Measurements from ENCODE around the gene ANKRD27.
"Not testable (repeated sequence)": the region's sequence is repeated elsewhere in the genome, so short reads cannot be mapped to it uniquely, and the experiment has no call there.

Gene ANKRD27

DNA sequence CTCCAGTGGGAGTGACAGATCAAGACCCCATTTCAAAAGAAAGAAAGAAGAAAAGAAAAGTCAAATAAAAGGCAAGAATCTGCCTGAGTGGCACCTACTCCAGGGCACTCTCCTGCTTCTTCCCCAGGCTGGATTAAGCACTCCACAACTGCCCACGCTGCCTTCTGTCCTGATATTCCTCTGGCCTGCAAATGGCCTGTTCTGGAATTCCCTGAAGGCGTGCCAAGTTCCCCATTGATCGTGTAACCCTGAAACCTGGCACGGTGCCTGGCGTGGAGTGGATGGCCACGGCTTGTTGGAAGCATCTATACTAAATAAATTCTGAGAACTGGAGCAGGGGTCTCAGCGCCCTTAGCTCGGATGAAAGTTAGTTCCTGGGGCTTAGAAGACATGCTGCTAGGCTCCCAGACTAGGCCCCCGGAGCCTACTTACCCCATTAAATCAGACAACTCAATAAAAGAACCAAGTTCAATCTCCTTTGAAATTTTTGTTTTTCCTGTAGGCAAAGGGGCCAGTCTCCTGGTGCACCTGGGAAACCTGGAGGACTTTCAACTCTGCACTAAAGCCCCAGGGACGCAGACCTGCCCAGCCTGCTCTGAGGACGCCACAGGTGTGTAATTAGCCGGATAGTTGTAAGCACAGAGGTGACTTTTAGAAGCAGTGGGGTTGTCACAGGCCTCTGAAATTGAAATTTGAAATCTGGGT is 21.9 kb downstream of the ANKRD27 start:
- no peak for DNase-seq (ENCODE audit: low spot score)

- DNase-seq (ENCODE audit: low spot score) = not testable (repeated sequence)
Observed at GRCh38 chr19:32652331-32652730, 22.6 kb downstream of the ANKRD27 start.

- no peak for DNase-seq (ENCODE audit: low spot score)
Observed at GRCh38 chr19:32651729-32652140, 23.2 kb downstream of the ANKRD27 start.

GRCh38 chr19:32650671-32651070 is 24.3 kb downstream of the ANKRD27 start:
- no peak for DNase-seq (ENCODE audit: low spot score)

- DNase-seq (ENCODE audit: low spot score) = no peak
Observed at GRCh38 chr19:32649751-32650150, 25.2 kb downstream of the ANKRD27 start.

DNA sequence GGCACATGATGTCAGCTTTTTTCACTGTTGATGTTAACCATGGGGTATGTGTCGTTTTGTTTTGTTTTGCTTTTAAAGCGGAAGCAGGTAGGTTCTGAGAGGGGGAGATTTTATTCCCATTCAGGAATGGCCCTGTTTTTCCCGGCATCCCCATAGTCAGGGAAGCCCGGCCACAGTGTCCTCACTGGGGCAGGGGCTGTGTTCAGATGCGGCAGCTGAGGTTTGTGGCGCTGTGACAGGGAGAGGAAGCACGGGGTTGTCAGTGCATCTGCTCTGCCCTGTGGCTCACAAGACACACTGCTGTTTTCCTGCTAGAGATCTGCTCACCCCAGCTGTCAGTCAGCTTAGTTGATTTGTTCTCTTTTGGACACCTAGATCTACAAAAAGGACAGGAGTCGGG is 27.6 kb downstream of the ANKRD27 start:
- DNase-seq (ENCODE audit: low spot score) = no peak

DNA sequence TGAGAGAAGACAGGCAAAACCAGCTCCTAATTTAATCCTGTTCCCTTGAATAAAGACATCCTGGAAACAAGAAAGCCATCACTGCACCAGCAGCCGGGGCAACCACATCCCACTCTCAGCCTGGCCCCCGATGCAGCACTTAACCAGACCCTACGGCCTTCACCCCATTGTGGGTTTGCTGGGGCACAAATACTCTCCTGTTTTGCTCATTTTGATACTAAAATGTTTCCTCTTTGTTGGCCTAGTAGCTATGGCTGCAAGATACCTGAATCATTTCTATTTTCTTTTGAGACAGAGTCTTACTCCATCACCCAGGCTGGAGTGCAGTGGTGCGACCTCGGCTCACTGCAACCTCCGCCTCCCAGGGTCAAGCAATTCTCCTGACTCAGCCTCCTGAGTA is 28.4 kb downstream of the ANKRD27 start:
- no peak for DNase-seq (ENCODE audit: low spot score)

DNA sequence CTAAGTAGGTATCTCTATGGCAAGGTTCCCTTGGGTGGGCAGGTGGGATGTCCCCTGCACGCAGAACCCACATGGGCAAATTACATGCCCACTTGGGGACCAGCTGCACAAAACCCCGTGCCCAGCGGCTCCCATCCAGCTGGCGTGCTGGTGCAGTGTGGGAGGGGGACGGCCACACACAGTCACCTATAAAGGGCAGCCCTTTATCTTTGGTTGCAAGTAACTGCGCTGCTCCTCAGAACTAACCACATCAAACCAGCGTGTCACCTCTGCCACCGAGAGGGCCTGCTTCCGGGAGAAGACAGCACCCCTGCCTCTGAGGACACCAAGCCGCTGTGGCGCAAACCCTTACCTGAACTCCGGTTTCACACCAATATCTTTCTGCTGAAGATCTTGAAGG is 32.2 kb downstream of the ANKRD27 start:
- no peak for DNase-seq (ENCODE audit: low spot score)

DNA sequence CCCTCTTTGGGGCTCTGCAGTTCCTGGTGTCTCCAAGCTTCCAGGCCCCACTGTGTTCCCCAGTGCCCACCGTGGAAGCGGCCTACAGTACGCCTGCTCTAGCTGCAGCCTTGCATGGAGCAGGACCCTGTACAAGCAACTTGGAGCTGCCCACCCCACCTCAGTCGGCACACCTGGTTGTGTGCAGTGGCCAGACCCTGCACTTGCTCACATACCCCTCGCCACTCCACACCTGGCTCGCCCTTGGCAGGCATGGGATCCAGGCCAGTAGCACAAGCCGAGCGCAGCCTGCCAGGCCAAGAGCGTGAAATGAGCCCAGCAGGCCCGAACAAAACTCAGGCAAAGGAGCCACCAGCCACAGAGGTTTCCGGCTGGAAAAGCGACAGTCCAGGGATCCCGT is 36.4 kb downstream of the ANKRD27 start:
- DNase-seq (ENCODE audit: low spot score) = no peak

- DNase-seq (ENCODE audit: low spot score) = no peak
Observed at GRCh38 chr19:32637480-32637879, 37.5 kb downstream of the ANKRD27 start.

DNA sequence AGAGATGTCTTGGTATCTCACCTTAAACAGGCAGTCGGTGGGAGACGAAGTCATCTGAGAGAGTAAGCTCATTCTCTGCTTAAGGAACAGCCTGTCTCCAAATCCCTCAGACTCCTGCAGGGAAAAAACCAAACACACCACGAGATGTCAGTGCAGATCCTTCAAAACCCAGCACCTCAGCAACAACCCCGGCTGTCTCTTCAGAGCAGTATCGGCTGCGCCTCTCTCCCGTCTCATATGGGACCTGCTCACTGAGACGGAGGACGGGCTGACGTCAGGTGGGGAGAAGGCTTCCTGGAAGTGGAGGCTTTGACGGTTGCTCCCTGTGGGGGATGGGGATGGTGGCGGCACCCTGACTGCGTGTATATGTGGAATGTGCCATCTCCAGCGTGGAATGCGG is 43.6 kb downstream of the ANKRD27 start:
- no peak for DNase-seq (ENCODE audit: low spot score)

GRCh38 chr19:32630338-32630737 is 44.6 kb downstream of the ANKRD27 start:
- no peak for DNase-seq (ENCODE audit: low spot score)

DNA sequence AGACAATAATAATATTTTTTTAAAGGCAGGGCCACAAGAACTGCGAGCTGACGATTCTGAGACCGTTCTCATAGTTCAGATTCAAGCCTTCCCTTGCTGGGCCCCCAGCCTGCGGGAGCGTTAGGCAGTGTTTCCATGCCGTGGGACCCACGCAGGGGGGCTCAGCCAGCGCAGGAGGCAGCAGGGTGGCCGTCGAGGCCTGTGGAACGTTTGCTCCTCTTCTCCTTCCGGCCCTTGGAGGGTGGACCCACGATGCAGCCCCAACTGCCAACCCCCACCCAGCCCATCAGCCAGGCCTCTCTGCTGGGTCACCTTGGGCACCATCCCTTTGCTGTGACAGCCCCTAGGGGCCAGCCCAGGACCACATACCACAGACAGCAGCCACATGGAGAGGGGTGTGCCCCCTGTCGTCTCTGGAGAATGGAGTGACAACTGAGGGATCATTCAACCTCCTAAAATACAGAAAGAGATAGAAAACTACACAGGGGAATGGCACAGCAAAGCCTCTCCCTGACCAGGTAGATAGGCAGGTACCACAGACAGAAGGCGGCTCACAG is 47.2 kb downstream of the ANKRD27 start:
- no peak for DNase-seq (ENCODE audit: low spot score)

DNA sequence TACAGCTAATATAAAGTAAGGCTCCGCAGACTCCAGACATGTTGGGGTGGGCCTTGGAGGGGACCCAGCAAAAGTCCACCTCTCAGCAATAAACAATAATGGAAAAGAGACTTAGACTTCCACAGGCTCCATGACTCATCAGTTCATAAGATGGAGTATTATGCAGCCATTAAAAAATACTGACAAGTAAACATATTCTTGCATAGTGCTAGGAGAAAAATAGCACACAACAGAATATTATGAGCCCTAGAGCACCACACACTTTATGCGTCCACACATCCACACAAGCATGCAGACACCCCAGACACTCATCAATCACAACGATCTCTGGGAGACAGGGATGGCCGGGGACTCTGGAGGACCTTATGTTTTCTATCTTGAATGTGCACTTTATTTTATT is 48.0 kb downstream of the ANKRD27 start:
- DNase-seq (ENCODE audit: low spot score) = no peak

DNA sequence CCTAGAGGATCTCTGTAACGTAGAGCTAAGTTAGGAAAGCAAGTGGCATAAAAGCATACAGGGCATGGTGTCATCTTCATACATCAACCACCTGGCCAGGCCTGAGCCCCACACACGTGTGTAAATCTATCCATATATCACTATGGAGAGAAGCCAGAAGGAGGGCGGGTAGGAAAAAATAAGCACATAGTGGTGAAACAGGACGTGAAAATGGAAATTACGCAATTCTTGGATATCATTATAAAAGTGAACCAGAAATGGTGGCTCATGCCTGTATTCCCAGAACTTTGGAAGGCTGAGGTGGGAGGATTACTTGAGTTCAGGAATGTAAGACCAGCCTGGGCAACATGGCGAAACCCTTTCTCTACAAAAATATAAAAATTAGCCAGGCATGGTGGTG is 50.6 kb downstream of the ANKRD27 start:
- DNase-seq (ENCODE audit: low spot score) = no peak

DNA sequence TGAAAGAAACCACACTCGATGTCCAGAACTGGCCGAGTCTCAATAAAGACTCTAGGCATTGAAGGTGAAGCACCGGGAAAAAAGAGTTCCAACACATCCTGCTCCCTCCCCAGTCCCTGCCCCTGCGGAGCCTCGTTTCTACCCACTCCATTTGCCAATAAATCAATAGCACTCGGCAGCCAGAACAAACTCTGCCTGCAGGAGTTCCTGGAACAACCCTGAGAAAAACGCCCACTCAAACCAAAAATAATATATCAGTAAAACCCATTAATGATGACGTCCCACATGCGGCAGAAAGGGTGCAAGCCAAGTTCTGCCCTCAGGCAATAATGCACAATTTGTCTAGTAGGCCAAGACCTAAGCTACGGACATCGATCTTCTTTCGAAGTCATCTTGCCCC is 53.0 kb downstream of the ANKRD27 start:
- no peak for DNase-seq (ENCODE audit: low spot score)

GRCh38 chr19:32619051-32619685 is 55.8 kb downstream of the ANKRD27 start:
- DNase-seq (ENCODE audit: low spot score) = no peak

- DNase-seq (ENCODE audit: low spot score) = no peak
Observed at GRCh38 chr19:32615569-32615968, 59.4 kb downstream of the ANKRD27 start.

DNA sequence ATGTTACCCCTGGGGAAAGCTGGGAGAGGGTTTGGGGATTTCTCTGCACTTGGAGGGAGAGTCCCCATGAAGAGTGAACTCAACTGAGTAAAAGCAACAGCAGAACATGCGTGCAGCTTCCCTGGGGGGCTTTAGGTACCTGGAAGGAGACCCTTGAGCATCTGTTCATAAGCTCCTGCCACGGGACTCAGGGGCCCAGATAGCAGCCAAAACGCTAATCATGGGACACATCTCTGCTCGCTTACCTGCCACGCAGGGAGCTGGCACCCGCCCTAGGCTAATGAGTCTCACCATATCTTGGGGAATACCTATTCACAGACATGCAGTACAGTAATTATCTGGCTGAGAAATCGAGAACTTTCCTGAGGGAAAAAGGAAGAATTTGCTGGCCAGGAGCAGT is 60.1 kb downstream of the ANKRD27 start:
- no peak for DNase-seq (ENCODE audit: low spot score)

DNA sequence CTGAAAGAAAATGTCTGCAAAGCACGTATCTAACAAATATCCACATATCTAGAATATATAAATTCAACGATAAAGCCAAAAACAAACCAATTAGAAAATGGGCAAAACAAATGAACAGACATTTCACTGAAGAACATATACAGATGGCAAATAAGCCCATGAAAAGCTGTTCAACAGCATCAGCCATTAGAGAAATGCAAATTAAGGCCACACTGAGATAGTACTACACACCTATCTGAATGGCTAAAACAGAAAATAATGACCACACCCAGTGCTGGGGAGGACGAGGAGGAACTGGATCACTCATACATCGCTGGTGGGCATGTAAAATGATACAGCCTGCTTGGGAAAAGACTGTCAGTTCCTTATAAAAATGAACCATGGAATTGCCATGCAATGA is 62.0 kb downstream of the ANKRD27 start:
- no peak for DNase-seq (ENCODE audit: low spot score)

GRCh38 chr19:32611161-32611560 is 63.8 kb downstream of the ANKRD27 start:
- DNase-seq (ENCODE audit: low spot score) = no peak

GRCh38 chr19:32607479-32607878 is 67.5 kb downstream of the ANKRD27 start:
- DNase-seq (ENCODE audit: low spot score) = no peak

GRCh38 chr19:32606289-32606688 is 68.7 kb downstream of the ANKRD27 start:
- no peak for DNase-seq (ENCODE audit: low spot score)

GRCh38 chr19:32605544-32605943 is 69.4 kb downstream of the ANKRD27 start:
- DNase-seq (ENCODE audit: low spot score) = no peak

Data from NAMALWA (cell line).